ENCODE measurements around the gene CCDC187. TPM values are rescaled to one million over a fixed set of nuclear protein-coding genes. Genes with fewer than 3 reads are reported as not detected.

Gene CCDC187
- total RNA-seq, 1 donor from 2014 or later, result not detected

DNA sequence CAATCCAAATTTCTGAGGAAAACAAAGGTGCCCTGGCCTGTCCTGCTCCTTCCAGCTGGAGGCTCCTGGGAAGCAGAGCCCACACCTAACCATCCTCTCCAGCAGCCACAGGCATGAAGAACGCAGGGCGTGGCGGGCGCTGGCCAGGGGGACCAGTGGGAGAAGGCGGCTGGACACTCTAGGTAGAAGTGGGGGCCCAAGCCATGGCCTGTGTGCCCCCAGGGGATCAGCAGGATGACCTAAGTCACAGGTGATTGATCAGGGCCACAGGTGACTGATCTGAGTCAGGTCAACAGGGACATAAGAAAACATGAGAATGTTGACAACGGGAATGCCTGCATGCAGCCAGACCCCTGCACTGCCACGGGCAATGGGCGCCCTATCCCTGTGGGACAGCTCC is 61.6 kb downstream of the CCDC187 start:
- Histone ChIP-seq H3K27me3 (no peaks in the 10 kb centered on the region), H3K36me3 (peaks cover 0 to under 1% of the 10 kb centered on the region in 2 donors), H3K27ac (no peak overlapping the region), H3K9me3 (no peaks in the 10 kb centered on the region), H3K4me3 (no peak overlapping the region), H3K4me1 (peaks cover 27% of the 10 kb centered on the region)
- intact Hi-C loops (cut with DNase I), result no loop called here
- DNase-seq (ENCODE audit: extremely low spot score in 2 of 2), result no peak
- TF ChIP-seq, protein P1, sequence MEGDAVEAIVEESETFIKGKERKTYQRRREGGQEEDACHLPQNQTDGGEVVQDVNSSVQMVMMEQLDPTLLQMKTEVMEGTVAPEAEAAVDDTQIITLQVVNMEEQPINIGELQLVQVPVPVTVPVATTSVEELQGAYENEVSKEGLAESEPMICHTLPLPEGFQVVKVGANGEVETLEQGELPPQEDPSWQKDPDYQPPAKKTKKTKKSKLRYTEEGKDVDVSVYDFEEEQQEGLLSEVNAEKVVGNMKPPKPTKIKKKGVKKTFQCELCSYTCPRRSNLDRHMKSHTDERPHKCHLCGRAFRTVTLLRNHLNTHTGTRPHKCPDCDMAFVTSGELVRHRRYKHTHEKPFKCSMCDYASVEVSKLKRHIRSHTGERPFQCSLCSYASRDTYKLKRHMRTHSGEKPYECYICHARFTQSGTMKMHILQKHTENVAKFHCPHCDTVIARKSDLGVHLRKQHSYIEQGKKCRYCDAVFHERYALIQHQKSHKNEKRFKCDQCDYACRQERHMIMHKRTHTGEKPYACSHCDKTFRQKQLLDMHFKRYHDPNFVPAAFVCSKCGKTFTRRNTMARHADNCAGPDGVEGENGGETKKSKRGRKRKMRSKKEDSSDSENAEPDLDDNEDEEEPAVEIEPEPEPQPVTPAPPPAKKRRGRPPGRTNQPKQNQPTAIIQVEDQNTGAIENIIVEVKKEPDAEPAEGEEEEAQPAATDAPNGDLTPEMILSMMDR (IDR thresholded peaks at IDR 0.05), result no peak
- TF ChIP-seq POLR2A (IDR thresholded peaks at IDR 0.05) (no peak), POLR2AphosphoS5 (IDR thresholded peaks at IDR 0.05; ENCODE audit: insufficient read depth in 1 of 2, low read depth in 1 of 2) (no peak)

DNA sequence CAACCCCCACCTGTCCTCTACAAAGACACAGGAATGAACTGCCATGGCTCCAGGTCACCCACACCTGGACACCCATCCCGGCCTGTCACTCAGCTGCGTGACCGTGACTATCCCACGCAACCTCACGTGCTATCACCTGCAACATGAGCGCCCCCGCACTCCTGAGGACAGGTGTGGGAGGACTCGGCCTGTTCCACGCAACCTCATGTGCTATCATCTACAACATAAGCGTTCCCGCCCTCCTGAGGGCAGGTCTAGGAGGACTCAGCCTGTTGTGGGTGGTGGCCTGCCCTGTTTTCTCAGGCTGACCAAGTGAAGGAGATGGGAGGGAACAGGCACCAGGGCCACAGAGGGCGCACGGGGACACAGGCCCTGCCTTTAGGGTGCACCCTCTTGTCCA is 62.4 kb downstream of the CCDC187 start:
- no peak overlapping the region for H3K27ac ChIP-seq
- no peak for DNase-seq (ENCODE audit: extremely low spot score in 2 of 2)
- no peaks in the 10 kb centered on the region for H3K27me3 ChIP-seq
- no peak overlapping the region for H3K4me3 ChIP-seq
- H3K9me3 ChIP-seq, result no peaks in the 10 kb centered on the region
- intact Hi-C loops (cut with DNase I), result no loop called here
- peaks cover 0 to 7% of the 10 kb centered on the region in 2 donors for H3K36me3 ChIP-seq
- TF ChIP-seq POLR2AphosphoS5 (IDR thresholded peaks at IDR 0.05; ENCODE audit: insufficient read depth in 1 of 2, low read depth in 1 of 2), result no peak
- TF ChIP-seq POLR2A (IDR thresholded peaks at IDR 0.05), result no peak
- TF ChIP-seq, protein P1 (IDR thresholded peaks at IDR 0.05), result no peak
- peaks cover 27% of the 10 kb centered on the region for H3K4me1 ChIP-seq

DNA sequence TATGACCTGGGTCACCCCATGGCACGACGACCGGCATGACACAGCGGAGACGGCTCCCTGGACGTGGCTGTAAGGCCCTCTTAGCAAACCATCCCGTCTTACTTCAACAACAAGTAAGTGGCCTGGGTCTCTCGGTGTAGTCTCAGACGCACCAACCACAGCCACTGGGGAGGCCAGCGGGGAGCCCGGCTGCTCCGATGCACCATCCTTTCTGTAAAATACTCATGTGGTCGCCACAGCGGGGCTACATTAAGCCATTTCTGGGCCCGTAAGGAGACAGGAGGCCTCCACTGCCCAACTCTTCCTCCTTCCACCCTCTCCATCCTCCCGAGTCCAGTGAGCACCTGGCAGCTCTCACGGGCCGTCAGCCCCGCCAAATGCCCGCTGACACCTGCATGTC is 63.0 kb downstream of the CCDC187 start:
- TF ChIP-seq POLR2AphosphoS5 (IDR thresholded peaks at IDR 0.05; ENCODE audit: insufficient read depth in 1 of 2, low read depth in 1 of 2) (no peak), POLR2A (IDR thresholded peaks at IDR 0.05) (no peak)
- TF ChIP-seq, protein P1 (IDR thresholded peaks at IDR 0.05), result no peak
- Histone ChIP-seq H3K27me3 (no peaks in the 10 kb centered on the region), H3K27ac (no peak overlapping the region), H3K36me3 (peaks cover 0 to 7% of the 10 kb centered on the region in 2 donors), H3K4me1 (peaks cover 25% of the 10 kb centered on the region), H3K4me3 (no peak overlapping the region), H3K9me3 (no peaks in the 10 kb centered on the region)
- intact Hi-C loops (cut with DNase I), result no loop called here
- DNase-seq (ENCODE audit: extremely low spot score in 2 of 2), result no peak

DNA sequence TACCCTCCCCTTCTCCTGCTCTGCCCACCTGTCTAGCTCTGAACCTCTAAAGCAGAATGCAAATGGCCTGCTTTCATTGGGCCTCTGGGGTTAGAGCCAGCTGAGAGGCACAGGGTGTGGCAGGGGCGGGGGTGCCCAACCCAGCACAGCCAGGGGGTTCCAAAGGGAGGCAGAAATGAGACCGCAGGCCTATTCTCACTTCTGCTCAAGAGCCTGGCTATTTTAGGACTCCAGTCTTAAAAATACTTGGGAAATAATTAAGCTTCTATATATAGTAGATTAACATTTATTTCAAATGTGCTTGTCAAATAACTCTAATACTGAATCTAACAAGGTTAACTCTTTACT is 63.9 kb downstream of the CCDC187 start:
- no peaks in the 10 kb centered on the region for H3K9me3 ChIP-seq
- no peaks in the 10 kb centered on the region for H3K27me3 ChIP-seq
- TF ChIP-seq, protein P1 (IDR thresholded peaks at IDR 0.05), result no peak
- TF ChIP-seq POLR2A (IDR thresholded peaks at IDR 0.05), result no peak
- TF ChIP-seq POLR2AphosphoS5 (IDR thresholded peaks at IDR 0.05; ENCODE audit: insufficient read depth in 1 of 2, low read depth in 1 of 2), result no peak
- H3K36me3 ChIP-seq, result peaks cover 0 to 7% of the 10 kb centered on the region in 2 donors
- peaks cover 20% of the 10 kb centered on the region for H3K4me1 ChIP-seq
- DNase-seq (ENCODE audit: extremely low spot score in 2 of 2), result no peak
- H3K27ac ChIP-seq, result no peak overlapping the region
- no peak overlapping the region for H3K4me3 ChIP-seq
- intact Hi-C loops (cut with DNase I), result no loop called here

DNA sequence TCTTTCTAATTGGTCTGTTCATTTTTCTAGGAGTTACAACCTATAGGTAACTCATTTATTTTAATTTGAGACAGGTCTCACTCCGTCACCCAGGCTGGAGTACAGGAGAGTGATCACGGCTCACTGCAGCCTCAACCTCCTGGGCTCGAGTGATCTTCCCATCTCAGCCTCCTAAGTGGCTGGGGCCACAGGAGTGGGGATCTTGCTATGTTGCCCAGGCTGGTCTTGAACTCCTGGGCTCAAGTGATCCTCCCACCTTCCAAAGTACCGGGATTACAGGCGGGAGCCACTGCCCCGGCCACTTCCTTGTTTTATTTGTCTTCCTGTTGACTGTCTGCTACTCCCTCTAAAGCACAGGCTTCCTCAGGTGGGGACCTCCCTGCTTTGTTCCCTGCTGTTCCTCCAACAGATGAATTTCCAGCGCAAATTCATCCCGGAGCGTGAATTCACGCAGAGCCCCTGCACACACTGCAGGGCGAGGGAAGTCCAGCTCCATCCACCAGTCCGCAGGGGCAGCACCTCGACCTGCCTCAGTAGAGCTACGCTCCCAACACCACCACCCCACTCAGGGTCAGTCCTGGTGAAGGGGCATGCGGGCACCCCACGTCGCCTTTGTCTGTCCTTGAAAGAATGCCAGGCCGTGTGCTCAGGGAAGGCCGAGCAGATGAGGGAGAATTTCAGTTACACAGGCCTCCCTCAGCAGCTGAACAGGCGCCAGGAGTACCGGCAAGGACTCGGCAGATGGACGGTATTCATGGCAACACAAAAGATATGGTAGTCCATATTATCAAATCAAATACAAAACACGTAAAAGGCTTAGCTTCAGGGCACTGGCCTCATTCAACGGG is 64.5 kb downstream of the CCDC187 start:
- Histone ChIP-seq H3K4me3 (no peak overlapping the region), H3K27me3 (no peaks in the 10 kb centered on the region), H3K36me3 (peaks cover 0 to 7% of the 10 kb centered on the region in 2 donors), H3K4me1 (peaks cover 14% of the 10 kb centered on the region), H3K9me3 (no peaks in the 10 kb centered on the region), H3K27ac (no peak overlapping the region)
- TF ChIP-seq POLR2AphosphoS5 (IDR thresholded peaks at IDR 0.05; ENCODE audit: insufficient read depth in 1 of 2, low read depth in 1 of 2) (no peak), POLR2A (IDR thresholded peaks at IDR 0.05) (no peak)
- TF ChIP-seq, protein P1 (IDR thresholded peaks at IDR 0.05), result no peak
- intact Hi-C loops (cut with DNase I), result no loop called here
- DNase-seq (ENCODE audit: extremely low spot score in 2 of 2), result no peak
